Pancreas (tissue), 10 donors: ENCODE measurements around the gene PPY. TPM values are rescaled to one million over a fixed set of nuclear protein-coding genes. Genes with fewer than 3 reads are reported as not detected.
A peak's percentile ranks its signal among the peaks of the same experiment; 100 is the strongest.

ENCODE experiments used
- ATAC-seq, 4 donors: fragments of 200-7000 bp; cut with Tn5 transposase; one replicate each; pipeline versions ENCODE4 v1.8.0 to v1.9.1; 2020; ENCODE audit warnings: mild to moderate bottlenecking in 4 of 4, moderate library complexity in 4 of 4
- DNase-seq, 6 donors: peaks; one replicate each; pipeline ENCODE4 v3.0.0-alpha.2; 2020
- FAIRE-seq: peaks from 2 replicates; lab custom pipeline; 2012; peaks lifted over from hg19 to GRCh38; lab: Jason Lieb, UNC
- H3K27ac ChIP-seq, 4 donors: fragments of 200-600 bp; sonication (generic); 1 replicate in 3 of 4; 2 replicates in 1 of 4; pipeline versions ENCODE4 v1.5.0 to v1.8.0; 2020
- H3K27me3 ChIP-seq, 4 donors: fragments of 200-600 bp; one replicate each; pipeline ENCODE4 v1.8.0; 2021
- H3K36me3 ChIP-seq, 3 donors: fragments of 200-600 bp; sonication (generic) in 1 of 3; one replicate each; pipeline versions ENCODE4 v1.5.0 to v1.8.0; 2020 to 2021
- H3K4me1 ChIP-seq, 3 donors: fragments of 200-600 bp; one replicate each; pipeline ENCODE4 v1.8.0; 2021
- H3K4me3 ChIP-seq, 4 donors: fragments of 200-600 bp; sonication (generic) in 2 of 4; one replicate each; pipeline versions ENCODE4 v1.5.0 to v1.8.0; 2020 to 2021
- H3K9me3 ChIP-seq, 4 donors: fragments of 200-600 bp; one replicate each; pipeline ENCODE4 v1.8.0; 2021
- WGBS, 2 donors: extraction: QIAGEN DNeasy Blood & Tissue Kit; methylation state at CpG; one replicate each; pipeline ENCODE4 v1.1.7; 2013; 5-methylcytosine and 5-hydroxymethylcytosine counted together
- intact Hi-C, 3 donors: fragments of 100-400 bp; cut with DNase I; formaldehyde crosslinking; loops; one replicate each; pipeline versions ENCODE4 v1.11.1 to v1.14.2; 2022
- polyA plus RNA-seq, 2 donors: library from polyadenylated mRNA; stranded (reverse); fragments of 200-250 nt; gene quantifications; one replicate each; pipeline ENCODE4 v1.2.3, GENCODE V29; 2013
- total RNA-seq, 6 donors: library from RNA; stranded (reverse); fragmentation: NEBNext Ultra II Directional in 4 of 6; extraction: Animal tissue kit (Norgen Biotek cat#: 25700) in 4 of 6; gene quantifications; one replicate each; pipeline versions ENCODE4 v1.2.1 to v1.2.4, GENCODE V29; 2021 to 2023
- TF ChIP-seq, protein P1 (sequence below), 4 donors: fragments of 200-600 bp; sonication (generic) in 3 of 4; IDR thresholded peaks; one replicate each; pipeline versions ENCODE4 v1.5.0 to v1.8.0; 2021; ENCODE audit warnings: antibody characterized with exemption in 4 of 4
- donor health status: healthy with polysubstance abuse.
- donor health status: DM: no; HTN: no; CAD: no; lungs with moderate emphysema.
- donor health status: DM: no; HTN: no; CAD: no.
- donor health status: control.
- donor health status: control.
- donor health status: Bipolar disorder and iron deficiency.
- donor health status: DM: yes; HTN: yes; CAD: no.
- donor health status: DM: no; HTN: no; CAD: no.
- donor health status: DM: no; HTN: no; CAD: no.
- donor health status: DM: yes; HTN: yes; CAD: no.

PPY gene
- total and polyA plus RNA-seq, 8 donors, result 7.2 to 392 (median 35.7) TPM

DNA sequence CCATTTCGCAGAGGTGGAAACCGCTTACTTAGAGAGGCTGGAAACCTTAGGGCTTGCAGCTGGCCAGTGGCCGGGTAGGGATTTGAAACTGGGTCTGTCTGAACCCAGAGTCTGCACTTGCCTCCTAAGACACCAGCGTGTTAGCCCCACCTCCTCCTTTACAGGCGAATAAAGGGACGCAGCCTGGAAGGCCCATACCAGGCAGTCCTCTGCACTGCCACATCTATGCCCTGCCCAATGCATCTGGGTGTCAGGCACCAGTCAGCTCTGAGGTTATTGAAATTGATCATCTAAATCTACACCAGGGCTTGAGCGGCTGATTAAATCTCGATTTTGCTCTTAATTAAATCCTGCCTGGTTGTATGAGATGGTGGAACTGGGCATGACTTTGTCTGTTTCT, 42.2 kb upstream of the PPY start:
- 89 to 90% methylated on average over 8 of the region's 8 CpGs for WGBS, 2 donors
- peaks cover 0 to 5% (median 0%) of the 10 kb centered on the region in 3 donors for H3K4me1 ChIP-seq
- no peaks in the 10 kb centered on the region for H3K36me3 ChIP-seq
- peaks cover 0 to 9% (median 0%) of the 10 kb centered on the region in 4 donors for H3K27me3 ChIP-seq
- TF ChIP-seq, protein P1, sequence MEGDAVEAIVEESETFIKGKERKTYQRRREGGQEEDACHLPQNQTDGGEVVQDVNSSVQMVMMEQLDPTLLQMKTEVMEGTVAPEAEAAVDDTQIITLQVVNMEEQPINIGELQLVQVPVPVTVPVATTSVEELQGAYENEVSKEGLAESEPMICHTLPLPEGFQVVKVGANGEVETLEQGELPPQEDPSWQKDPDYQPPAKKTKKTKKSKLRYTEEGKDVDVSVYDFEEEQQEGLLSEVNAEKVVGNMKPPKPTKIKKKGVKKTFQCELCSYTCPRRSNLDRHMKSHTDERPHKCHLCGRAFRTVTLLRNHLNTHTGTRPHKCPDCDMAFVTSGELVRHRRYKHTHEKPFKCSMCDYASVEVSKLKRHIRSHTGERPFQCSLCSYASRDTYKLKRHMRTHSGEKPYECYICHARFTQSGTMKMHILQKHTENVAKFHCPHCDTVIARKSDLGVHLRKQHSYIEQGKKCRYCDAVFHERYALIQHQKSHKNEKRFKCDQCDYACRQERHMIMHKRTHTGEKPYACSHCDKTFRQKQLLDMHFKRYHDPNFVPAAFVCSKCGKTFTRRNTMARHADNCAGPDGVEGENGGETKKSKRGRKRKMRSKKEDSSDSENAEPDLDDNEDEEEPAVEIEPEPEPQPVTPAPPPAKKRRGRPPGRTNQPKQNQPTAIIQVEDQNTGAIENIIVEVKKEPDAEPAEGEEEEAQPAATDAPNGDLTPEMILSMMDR (IDR thresholded peaks at IDR 0.05), result no peak
- FAIRE-seq (no peak), DNase-seq (no peak), ATAC-seq (peak in 2 of 4 donors; percentile 5 to 13)
- no peak overlapping the region for H3K27ac ChIP-seq
- H3K4me3 ChIP-seq, result no peak overlapping the region
- intact Hi-C loops, result no loop called here
- H3K9me3 ChIP-seq, result no peaks in the 10 kb centered on the region

DNA sequence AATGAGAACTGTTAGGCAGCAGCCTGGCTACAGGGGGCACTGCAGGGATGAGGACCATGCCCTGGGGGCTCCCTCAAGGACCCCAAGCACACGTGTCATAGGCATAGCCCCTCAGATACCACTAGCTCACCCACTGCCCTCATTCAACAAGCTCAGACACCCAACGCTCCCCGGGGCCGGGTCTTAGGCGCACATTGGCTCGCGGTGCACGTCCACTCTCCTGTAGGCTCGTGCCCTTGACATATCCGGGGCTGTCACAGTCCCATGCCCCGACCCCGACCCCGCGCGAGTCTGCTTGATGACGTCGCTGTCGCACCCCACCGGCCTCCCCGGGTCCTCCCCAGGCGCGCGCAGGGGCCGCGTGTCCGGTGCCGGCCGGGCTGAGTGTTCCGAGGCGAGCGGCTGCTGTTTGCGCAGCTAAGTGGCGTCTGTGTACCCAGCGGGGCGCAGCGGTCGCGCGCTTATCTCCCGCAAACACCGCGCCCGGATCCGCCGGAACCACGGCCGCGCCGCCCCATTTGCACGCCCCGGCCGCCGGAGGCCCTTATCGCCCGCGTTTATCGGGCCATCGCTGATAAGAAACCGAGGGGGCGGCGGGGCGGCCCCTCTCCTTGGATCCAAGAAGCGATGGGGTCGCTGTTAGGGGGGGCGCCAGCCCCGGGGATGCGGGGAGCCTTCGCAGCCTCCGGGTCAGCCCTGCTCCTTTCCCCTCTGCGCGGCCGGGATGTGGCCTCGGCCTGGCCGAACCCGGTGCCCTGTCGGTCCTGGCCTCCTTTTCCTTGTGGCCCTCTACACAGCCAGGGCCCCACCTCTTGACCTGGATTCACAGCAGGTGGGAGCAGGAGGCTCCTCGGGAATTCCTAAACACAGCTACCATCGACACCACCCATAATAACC, 41.5 kb upstream of the PPY start:
- Histone ChIP-seq H3K27me3 (peaks cover 0 to 9% (median 0%) of the 10 kb centered on the region in 4 donors), H3K27ac (no peak overlapping the region)

DNA sequence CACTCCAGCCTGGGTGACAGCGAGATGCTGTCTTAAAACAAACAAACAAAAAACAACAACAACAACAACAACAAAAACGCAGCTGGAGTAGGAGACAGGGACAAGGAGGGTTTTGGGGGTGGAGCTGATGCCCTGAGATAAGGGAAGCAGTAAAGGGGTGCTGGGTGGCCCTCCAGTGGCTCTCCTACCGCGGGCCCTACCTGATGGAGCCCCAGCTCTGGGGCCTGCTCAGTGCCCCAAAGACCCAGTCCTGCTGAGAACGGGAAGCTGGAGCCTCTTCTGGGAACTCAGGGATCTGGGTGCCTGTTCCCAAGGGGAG, 40.9 kb upstream of the PPY start:
- peaks cover 0 to 9% (median 0%) of the 10 kb centered on the region in 4 donors for H3K27me3 ChIP-seq
- no peaks in the 10 kb centered on the region for H3K36me3 ChIP-seq
- H3K27ac ChIP-seq, result no peak overlapping the region
- peaks cover 0 to 5% (median 0%) of the 10 kb centered on the region in 3 donors for H3K4me1 ChIP-seq
- peak overlapping the region in 2 of 4 donors; percentile 32 to 49 for H3K4me3 ChIP-seq
- intact Hi-C loops, result no loop called here
- no peaks in the 10 kb centered on the region for H3K9me3 ChIP-seq
- 11 to 29% methylated on average over 5 of the region's 5 CpGs for WGBS, 2 donors
- no peak for FAIRE-seq
- TF ChIP-seq, protein P1 (IDR thresholded peaks at IDR 0.05), result no peak
- DNase-seq, result no peak
- ATAC-seq, result peak in 1 of 4 donors; percentile 42

More for the DNA sequence above, 41.5 kb upstream of the PPY start:
- no peaks in the 10 kb centered on the region for H3K9me3 ChIP-seq
- WGBS, 2 donors, result 3 to 4% methylated on average over 58 to 78 of the region's 78 CpGs
- ATAC-seq (peak; percentile 74 to 91 (median 86)), DNase-seq (peak in 5 of 6 donors; percentile 14 to 86 (median 42)), FAIRE-seq (no peak)
- TF ChIP-seq, protein P1 (IDR thresholded peaks at IDR 0.05), result no peak
- intact Hi-C loops, result no loop called here
- peaks cover 0 to 5% (median 0%) of the 10 kb centered on the region in 3 donors for H3K4me1 ChIP-seq
- H3K36me3 ChIP-seq, result no peaks in the 10 kb centered on the region
- H3K4me3 ChIP-seq, result peak overlapping the region; percentile 7 to 49 (median 22)

DNA sequence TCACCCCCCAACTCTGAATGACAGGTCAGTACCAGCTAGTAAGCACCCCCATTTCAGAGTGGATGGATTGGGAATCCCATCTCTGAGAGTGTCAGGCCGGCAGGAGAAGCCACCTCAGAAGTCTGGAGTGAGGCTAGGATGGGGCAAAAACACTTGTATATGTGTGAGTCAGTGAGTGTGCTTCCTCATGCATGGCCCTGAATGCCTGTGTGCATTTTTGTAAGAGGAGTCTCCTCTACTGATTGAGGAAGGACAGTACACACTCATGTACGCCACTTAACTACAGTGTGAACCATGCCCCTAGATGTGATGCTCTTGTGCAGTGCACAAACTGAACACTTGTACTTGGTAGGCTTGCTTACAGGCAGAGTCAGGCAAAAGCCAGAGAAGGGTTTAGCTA, 39.9 kb upstream of the PPY start:
- Histone ChIP-seq H3K36me3 (no peaks in the 10 kb centered on the region), H3K27me3 (peaks cover 0 to 9% (median 0%) of the 10 kb centered on the region in 4 donors), H3K4me3 (no peak overlapping the region), H3K9me3 (no peaks in the 10 kb centered on the region), H3K27ac (no peak overlapping the region), H3K4me1 (peaks cover 0 to 5% (median 0%) of the 10 kb centered on the region in 3 donors)
- intact Hi-C loops, result no loop called here
- ATAC-seq, result no peak
- TF ChIP-seq, protein P1 (IDR thresholded peaks at IDR 0.05), result no peak
- no peak for FAIRE-seq
- 74 to 86% methylated on average over 2 of the region's 2 CpGs for WGBS, 2 donors
- no peak for DNase-seq

DNA sequence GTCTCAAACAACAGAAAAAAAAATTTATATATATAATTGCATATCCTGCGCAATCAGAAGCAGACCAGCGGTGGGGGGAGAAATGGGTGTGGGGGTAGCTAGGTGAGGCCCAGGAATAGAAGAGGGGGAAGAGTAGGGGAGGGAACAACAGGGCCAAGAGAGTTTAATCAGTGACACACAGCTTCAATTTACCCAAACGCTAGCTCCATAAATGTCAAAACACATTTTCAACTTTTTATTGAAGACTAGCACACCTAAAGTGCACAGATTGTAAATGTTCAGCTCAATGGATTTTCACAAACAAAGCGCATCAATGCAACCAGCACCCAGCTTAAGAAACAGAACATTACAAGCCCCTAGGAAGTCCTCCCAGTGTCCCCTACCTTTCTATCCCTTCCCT, 37.4 kb upstream of the PPY start:
- intact Hi-C loops, result no loop called here
- TF ChIP-seq, protein P1 (IDR thresholded peaks at IDR 0.05), result no peak
- no peak overlapping the region for H3K27ac ChIP-seq
- H3K27me3 ChIP-seq, result peaks cover 0 to 9% (median 0%) of the 10 kb centered on the region in 4 donors
- no peak for ATAC-seq
- WGBS, 2 donors, result 77 to 78% methylated on average over 4 of the region's 4 CpGs
- peaks cover 0 to 5% (median 0%) of the 10 kb centered on the region in 3 donors for H3K4me1 ChIP-seq
- DNase-seq, result no peak
- no peak overlapping the region for H3K4me3 ChIP-seq
- H3K9me3 ChIP-seq, result no peaks in the 10 kb centered on the region
- FAIRE-seq, result no peak
- H3K36me3 ChIP-seq, result no peaks in the 10 kb centered on the region
